IPS-18c (cell line): Measurements from ENCODE around the gene MC1R.
"Not testable (repeated sequence)": the region's sequence is repeated elsewhere in the genome, so short reads cannot be mapped to it uniquely, and the experiment has no call there.

ENCODE experiments used
- H3K4me3 ChIP-seq: 2 replicates; pipeline ENCODE4 v1.7.0; 2013; ENCODE audit warnings: low read depth, mild to moderate bottlenecking, low read length, moderate library complexity; ENCODE audit not compliant: insufficient read depth
- H3K9me3 ChIP-seq: one replicate; pipeline ENCODE4 v1.6.1; 2013; ENCODE audit warnings: mild to moderate bottlenecking, low read length, moderate library complexity; ENCODE audit not compliant: control insufficient read depth, insufficient read depth

The MC1R gene

GRCh38 chr16:89965447-89966225, 47.0 kb downstream of the MC1R start:
- H3K4me3 ChIP-seq = no peak overlapping the region
- no peaks in the 10 kb centered on the region for H3K9me3 ChIP-seq

GRCh38 chr16:89966756-89967155, 48.1 kb downstream of the MC1R start:
- H3K9me3 ChIP-seq = peaks cover 2% of the 10 kb centered on the region
- no peak overlapping the region for H3K4me3 ChIP-seq

- H3K4me3 ChIP-seq, H3K9me3 ChIP-seq: not testable (repeated sequence)
These were observed 48.8 kb downstream of the MC1R start for GRCh38 chr16:89967436-89967835.

- H3K9me3 ChIP-seq, H3K4me3 ChIP-seq: not testable (repeated sequence)
These were observed 49.4 kb downstream of the MC1R start for GRCh38 chr16:89968074-89968473.

- Histone ChIP-seq H3K9me3 (peaks cover 5% of the 10 kb centered on the region), H3K4me3 (no peak overlapping the region)
These were observed 51.2 kb downstream of the MC1R start for GRCh38 chr16:89969741-89970410.
